Lower leg skin (tissue), 4 donors: ENCODE results near the gene WIPI1. TPM values are rescaled to one million over a fixed set of nuclear protein-coding genes. Genes with fewer than 3 reads are reported as not detected.

Source experiments
- DNase-seq, 2 donors: peaks; one replicate each; pipeline ENCODE4 v3.0.0-alpha.2; 2019; ENCODE audit warnings: low spot score in 2 of 2
- H3K4me3 ChIP-seq: fragments of 200-600 bp; sonication (generic); 2 replicates; pipeline ENCODE4 v1.5.1; 2017; ENCODE audit warnings: mild to moderate bottlenecking, low read depth; ENCODE audit not compliant: poor library complexity, severe bottlenecking
- CTCF ChIP-seq, 3 donors: fragments of 450-650 bp; IDR thresholded peaks; one replicate each; pipeline ENCODE4 v1.5.1; 2016; ENCODE audit warnings: antibody characterized with exemption in 3 of 3, mild to moderate bottlenecking in 3 of 3, moderate library complexity in 2 of 3
- POLR2A ChIP-seq, 2 donors: fragments of 450-650 bp; IDR thresholded peaks; one replicate each; pipeline ENCODE4 v1.6.1; 2016 to 2017; ENCODE audit warnings: antibody characterized with exemption in 2 of 2, mild to moderate bottlenecking in 1 of 2, moderate library complexity in 1 of 2
- WGBS, 2 donors: methylation state at CpG; one replicate each; pipeline ENCODE4 v1.1.5; 2018; 5-methylcytosine and 5-hydroxymethylcytosine counted together
- intact Hi-C: fragments of 100-400 bp; cut with DNase I; formaldehyde crosslinking; loops from one replicate; pipeline ENCODE4 v1.15.0; 2023; ENCODE audit warnings: low total_unique reads
- total RNA-seq, 4 donors: library from RNA; depleted of rRNA; stranded (reverse); fragments of >200 nt; gene quantifications; one replicate each; pipeline ENCODE4 v1.1.0, GENCODE V29; 2016

WIPI1 gene
- total RNA-seq, 4 donors from 2014 or later = 21.7 to 64.3 (median 38.2) TPM

DNA sequence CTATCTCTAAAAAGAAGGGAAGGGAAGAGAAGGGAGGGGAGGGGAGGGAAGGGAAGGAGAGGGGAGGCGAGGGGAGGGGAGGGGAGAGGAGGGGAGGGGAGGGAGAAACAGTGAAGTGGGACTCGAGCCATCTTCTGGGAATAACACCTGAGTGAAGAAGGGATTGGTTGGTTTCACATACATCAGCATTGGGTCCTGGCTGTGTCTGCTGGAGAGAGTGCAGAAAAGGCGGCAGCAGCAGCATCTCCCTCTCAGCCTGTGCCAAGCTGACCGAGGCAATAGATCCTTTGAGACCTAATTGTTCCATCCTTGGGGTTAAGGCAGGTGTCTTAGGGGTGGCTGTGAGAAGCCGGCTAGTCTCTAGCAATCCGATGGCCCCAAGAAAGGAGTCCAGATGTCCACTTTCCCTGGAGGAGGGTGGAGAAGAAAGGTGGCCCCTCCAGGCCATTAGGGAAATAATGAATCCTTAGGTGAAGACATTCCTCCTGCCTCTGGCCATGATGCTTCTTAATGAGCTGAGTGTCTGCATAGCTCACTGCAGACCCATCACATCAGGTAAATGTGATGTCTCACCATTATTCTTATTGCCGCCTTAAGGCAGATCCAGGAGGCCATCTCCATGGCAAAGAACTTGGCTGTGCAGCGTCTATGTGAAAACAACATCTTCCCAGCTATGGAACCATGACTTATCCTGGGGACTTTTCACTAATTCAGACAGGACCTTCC lies 71.6 kb downstream of the WIPI1 start:
- WGBS, 2 donors = 88 to 94% methylated on average over 8 of the region's 8 CpGs
- TF ChIP-seq CTCF (IDR thresholded peaks at IDR 0.05) (no peak), POLR2A (IDR thresholded peaks at IDR 0.05) (no peak)
- intact Hi-C loops = no loop called here
- H3K4me3 ChIP-seq = no peak overlapping the region
- DNase-seq = peak in 1 of 2 donors; percentile 46

- WGBS, 2 donors = 85 to 88% methylated on average over 4 of the region's 4 CpGs
- intact Hi-C loops = no loop called here
- DNase-seq = peak in 1 of 2 donors; percentile 75
- H3K4me3 ChIP-seq = no peak overlapping the region
- TF ChIP-seq POLR2A (IDR thresholded peaks at IDR 0.05) = no peak
- TF ChIP-seq CTCF (IDR thresholded peaks at IDR 0.05) = no peak
Observed at GRCh38 chr17:68384941-68385340, 72.4 kb downstream of the WIPI1 start.

DNA sequence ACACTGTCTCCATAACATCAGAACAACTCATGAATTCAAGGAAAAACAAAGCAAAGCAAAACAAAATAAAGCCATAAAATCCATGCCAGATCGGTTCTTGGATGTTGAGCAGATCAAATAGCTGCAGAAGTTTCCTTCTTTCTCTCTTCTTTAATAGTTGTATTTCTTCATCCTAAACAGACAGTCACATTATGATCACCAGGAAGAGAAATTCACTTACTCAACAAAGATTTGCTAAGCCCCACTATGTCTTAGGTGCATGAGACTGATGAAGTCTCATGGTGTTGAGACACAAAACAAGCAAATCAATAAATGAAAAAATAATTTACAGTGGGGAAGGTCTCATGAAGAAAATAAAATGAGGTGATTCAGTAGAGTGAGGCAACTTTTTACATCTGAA lies 72.8 kb downstream of the WIPI1 start:
- no peak for DNase-seq
- H3K4me3 ChIP-seq = no peak overlapping the region
- WGBS, 2 donors = 51 to 56% methylated on average over 1 of the region's 1 CpG
- TF ChIP-seq CTCF (IDR thresholded peaks at IDR 0.05) (no peak), POLR2A (IDR thresholded peaks at IDR 0.05) (no peak)
- intact Hi-C loops = no loop called here

- 40 to 44% methylated on average over 16 of the region's 16 CpGs for WGBS, 2 donors
- intact Hi-C loops = no loop called here
- peak in 1 of 2 donors; percentile 81 for DNase-seq
- no peak overlapping the region for H3K4me3 ChIP-seq
- TF ChIP-seq CTCF (IDR thresholded peaks at IDR 0.05) = no peak
- TF ChIP-seq POLR2A (IDR thresholded peaks at IDR 0.05) = no peak
Observed at GRCh38 chr17:68383443-68384321, 73.6 kb downstream of the WIPI1 start.

DNA sequence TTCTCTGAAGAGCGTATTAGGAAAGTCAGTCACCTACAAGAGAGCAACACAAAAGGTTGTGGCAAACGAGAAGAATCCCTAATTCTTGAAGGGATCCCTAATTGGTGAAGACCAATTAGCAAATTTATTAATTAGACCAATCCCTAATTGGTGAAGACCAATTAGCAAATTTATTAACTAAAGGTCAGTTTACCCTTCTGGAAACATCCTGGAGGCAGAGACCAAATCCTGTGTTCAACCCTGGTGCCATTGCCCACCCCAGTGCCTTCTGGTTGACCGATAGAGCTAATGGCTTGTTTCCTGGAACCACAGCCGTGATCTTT lies 74.2 kb downstream of the WIPI1 start:
- no peak for DNase-seq
- no peak overlapping the region for H3K4me3 ChIP-seq
- TF ChIP-seq POLR2A (IDR thresholded peaks at IDR 0.05) (no peak), CTCF (IDR thresholded peaks at IDR 0.05) (no peak)
- WGBS, 2 donors = 73 to 74% methylated on average over 4 of the region's 4 CpGs
- intact Hi-C loops = no loop called here
